ENCODE measurements around the gene TEX54. TPM values are rescaled to one million over a fixed set of nuclear protein-coding genes. Genes with fewer than 3 reads are reported as not detected.
"Not testable (repeated sequence)": the region's sequence is repeated elsewhere in the genome, so short reads cannot be mapped to it uniquely, and the experiment has no call there.

TEX54 gene
- total RNA-seq: not detected
- long read RNA-seq: 0 reads

DNA sequence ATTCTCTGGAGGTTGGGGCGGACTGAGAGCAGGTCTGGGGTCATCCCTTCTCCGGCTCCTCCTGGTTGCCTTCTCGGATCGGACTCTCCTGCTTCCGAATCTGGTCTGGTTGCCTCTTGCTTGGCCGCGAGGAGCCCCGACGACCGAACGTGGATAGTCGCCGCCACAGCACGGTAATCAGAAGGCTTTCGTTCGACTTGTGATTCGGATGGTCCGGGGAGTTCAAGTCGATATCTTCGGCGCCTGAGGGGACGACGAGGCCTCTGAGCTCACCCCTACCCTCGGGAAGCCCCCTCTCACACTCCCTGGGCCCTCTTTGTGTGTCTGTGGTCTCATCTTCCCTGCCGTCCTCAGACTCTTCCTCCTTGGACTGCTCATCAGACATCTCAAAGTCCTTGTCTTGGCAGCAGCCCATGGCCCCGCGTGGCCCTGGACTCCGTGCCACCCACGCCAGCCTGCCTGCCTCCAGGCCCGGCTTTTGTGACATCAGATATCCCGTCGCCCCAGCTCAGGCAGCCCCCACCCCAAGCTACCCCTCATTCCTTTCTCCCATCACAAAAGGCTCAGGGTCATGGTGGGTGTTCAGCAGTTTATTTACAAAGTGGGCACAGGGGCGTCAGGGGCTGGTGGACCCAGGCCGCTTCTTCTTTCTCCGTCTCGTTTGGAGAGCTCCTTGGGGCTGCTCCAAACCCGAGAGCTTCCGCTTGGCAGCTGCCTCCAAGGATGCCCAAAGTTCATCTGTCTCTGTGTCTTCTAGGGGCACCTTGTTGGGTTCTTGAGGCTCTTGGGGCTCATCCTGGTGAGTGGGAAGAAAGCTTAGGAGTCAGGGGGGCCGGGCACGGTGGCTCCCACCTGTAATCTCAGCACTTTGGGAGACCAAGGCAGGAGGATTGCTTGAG lies at the start of gene TEX54:
Gene TEX54 (minus strand): TSS at position 506 of the 899 bp plus-strand sequence.
- peak; percentile 54 for DNase-seq
- peak; percentile 4 to 7 for ATAC-seq
- intact Hi-C loops (cut with DNase I): loop anchor here in 1 of 2 donors (5.0 kb wide), 1 partner anchor 40 kb away; the partner anchor contains the start of gene TMEM223

DNA sequence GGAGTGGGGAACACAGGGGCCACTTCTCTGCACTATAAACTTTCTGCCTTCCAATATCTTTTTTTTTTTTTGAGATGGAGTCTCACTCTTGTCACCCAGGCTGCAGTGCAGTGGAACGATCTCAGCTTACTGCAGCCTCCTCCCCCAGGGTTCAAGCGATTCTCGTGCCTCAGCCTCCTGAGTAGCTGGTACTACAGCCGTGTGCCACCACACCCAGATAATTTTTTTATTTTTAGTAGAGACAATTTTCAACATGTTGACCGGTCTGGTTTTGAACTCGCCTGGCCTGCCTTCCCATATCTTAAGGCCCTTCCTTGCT lies 49.7 kb upstream of the TEX54 start:
- no peak for DNase-seq
- ATAC-seq: no peak
- intact Hi-C loops (cut with DNase I): no loop called here

DNA sequence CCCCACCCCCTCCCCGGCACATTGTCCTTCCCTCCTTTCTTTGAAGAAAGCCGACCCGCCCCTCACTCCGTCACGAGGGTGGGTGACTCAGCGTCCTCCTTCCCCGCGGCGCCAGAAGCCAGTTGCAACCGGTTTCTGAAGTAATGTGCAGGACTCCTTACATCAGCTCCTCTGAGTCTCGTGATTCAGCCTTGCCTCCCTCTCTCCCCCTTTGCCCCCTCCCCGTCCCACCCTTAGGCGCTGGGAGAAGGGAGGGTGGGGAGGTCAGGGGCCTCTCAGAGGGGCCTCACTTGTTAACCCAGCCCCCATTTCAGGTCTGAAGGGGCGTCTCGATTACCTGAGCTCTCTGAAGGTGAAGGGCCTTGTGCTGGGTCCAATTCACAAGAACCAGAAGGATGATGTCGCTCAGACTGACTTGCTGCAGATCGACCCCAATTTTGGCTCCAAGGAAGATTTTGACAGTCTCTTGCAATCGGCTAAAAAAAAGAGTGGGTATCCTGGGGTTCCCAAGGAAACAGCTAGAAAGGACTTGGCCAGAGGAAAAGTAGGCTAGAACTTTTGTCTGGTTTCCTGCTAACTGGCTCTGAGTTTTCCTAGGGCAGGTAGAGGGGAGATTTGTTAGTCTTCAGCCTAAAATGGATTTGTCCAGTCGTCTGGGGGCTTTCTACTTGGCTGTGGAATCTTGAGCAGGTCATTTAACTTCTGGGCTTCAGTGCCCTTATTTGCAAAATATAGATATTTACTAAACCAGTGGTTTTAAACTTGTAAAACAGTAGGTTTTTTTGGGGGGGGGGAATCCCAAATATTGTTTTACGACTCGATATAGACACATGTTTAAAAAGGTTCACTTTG lies 49.2 kb upstream of the TEX54 start:
- intact Hi-C loops (cut with DNase I): no loop called here
- ATAC-seq: peak; percentile 73 to 86
- peak; percentile 94 for DNase-seq

DNA sequence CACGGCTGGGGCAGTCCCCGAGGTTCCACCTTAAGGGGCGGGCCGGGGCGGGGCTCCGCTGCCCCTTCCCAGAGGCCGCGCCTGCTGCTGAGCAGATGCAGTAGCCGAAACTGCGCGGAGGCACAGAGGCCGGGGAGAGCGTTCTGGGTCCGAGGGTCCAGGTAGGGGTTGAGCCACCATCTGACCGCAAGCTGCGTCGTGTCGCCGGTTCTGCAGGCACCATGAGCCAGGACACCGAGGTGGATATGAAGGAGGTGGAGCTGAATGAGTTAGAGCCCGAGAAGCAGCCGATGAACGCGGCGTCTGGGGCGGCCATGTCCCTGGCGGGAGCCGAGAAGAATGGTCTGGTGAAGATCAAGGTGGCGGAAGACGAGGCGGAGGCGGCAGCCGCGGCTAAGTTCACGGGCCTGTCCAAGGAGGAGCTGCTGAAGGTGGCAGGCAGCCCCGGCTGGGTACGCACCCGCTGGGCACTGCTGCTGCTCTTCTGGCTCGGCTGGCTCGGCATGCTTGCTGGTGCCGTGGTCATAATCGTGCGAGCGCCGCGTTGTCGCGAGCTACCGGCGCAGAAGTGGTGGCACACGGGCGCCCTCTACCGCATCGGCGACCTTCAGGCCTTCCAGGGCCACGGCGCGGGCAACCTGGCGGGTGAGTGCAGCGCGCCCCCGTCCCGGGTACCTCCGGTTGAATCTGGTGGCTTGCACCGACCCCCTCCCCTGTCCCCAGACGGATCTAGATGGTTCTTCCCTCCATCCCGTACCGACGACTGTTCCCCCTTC lies 48.4 kb upstream of the TEX54 start, which contains the start of gene SLC3A2:
Gene SLC3A2 (plus strand): TSS at position 94 of the 776 bp plus-strand sequence. CDS start 128 bp downstream, at position 222.
- ATAC-seq (peak; percentile 93 to 94), DNase-seq (peak; percentile 92)
- intact Hi-C loops (cut with DNase I): no loop called here

DNA sequence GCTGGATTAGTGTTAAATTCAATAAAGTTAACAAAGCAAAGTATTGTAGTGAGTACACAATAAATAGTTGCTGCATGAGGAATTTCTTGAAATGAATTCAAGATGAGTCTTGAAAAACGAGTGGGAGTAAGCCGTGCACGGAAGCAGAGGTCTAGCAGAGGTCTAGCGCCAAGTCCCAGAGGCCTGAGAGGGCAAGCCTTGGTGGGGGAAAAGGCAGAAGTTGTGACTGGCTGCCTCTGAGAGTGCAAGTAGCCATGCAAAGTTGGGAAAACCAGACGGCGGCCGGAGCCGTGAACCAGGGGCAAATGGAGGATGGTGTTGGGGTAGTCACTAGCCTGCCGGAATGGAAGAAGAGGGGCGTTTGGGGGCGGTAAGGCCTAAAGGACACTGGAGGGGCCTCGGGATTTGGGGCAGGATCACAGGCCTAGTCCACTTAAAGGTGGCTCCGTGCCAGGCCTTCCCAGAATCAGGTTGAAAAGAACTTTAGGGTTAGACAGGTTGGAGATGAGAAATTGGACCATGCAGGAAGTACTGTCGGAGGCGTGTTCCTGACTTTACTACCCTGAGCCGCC lies 47.7 kb upstream of the TEX54 start:
- DNase-seq (peak; percentile 71), ATAC-seq (peak; percentile 47 to 51)
- intact Hi-C loops (cut with DNase I): no loop called here

DNA sequence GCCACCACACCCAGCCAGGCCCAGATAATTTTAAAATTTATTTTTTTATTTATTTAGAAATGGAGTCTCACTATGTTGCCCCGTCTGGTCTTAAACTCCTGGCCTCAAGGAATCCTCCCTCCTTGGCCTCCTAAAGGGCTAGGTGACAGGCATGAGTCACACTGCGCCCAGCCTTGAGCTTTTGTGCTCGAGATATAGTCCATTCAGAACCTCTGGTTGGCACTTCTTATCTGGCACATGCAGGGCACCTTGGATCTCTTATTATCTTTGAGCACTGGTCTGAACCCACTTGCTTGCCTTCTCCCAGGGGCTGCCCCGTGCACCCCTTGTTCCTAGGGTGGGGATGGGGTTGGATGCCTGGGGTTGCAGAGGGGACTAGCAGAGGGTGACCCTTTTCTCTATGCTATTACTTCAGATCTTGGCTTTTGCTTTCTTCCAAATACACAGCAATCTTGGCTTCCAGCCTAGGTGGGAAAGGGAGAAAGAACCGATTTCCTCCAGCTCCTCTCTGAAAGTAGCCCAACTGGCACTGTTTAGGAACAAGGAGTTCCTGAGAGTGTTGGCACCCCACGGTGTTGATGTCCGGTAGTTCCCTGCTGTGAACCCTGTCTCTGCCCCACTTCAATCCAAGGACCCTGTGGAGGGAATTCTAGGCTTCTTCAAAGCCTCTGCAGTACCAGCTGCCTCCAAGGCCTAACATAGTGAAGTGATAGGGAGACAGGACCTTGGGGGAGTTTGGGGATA lies 46.8 kb upstream of the TEX54 start:
- intact Hi-C loops (cut with DNase I): no loop called here
- no peak for ATAC-seq
- no peak for DNase-seq

DNA sequence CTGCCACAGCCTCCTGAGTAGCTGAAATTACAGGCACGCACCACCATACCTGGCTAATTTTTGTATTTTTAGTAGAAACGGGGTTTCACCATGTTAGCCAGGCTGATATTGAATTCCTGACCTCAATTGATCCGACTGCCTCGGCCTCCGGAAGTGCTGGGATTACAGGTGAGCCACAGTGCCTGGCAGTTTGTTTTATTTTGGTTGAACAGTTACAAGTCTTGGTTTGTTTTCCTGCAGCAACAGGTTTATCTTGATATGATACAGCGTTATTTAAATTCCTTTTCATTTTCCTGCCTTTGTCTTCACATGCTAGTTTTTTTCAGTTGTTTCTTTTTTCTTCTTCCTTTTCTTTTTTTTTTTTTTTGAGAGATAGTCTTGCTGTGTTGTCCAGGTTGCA lies 44.1 kb upstream of the TEX54 start:
- intact Hi-C loops (cut with DNase I): no loop called here
- no peak for DNase-seq

DNA sequence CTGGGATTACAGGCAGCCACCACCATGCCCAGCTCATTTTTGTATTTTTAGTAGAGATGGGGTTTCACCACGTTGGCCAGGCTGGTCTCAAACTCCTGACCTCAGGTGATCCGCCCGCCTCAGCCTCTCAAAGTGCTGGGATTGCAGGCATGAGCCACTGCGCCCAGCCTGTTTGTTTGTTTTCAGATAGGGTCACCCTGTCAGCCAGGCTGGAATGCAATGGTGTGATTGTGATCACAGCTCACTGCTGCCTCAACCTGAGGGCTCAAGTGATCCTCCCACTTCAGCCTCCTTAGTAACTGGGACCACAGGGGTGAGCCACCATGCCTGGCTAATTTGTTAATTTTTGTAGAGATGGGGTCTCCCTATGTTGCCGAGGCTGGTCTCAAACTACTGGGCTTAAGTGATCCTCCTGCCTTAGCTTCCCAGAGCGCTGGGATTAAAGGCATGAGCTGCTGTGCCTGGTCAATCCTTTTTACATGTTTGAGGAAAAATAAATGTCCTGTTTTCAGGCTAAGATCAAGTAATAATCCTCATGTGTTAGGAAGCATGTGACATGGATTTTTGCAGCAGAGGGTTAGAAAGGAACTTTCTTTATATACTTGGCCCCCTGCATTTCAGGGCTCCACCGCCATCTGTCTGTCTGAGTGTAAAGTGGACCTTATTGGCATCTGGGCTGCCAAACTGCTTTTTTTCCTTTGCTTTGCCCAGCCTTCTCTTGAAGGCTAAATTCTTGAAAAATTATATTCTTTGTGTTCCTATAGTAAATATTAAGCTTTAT lies 43.2 kb upstream of the TEX54 start:
- no peak for DNase-seq
- no peak for ATAC-seq

More for the DNA sequence above, 44.1 kb upstream of the TEX54 start:
- ATAC-seq: no peak

DNA sequence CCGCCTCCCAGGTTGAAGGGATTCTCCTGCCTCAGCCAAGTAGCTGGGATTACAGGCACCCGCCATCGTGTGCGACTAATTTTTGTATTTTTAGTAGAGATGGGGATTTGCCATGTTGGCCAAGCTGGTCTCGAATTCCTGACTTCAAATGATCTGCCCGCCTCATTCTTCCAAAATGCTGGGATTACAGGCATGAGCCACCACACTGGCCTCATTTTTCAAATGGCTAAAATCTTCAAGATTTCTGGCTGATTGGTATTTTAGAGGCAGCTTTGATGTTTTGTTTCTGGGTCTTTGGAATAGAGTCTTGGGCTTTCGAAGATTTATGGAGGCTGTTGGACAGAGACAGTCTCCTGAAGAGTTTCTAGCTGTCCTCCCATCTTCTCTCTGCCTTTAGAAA lies 42.2 kb upstream of the TEX54 start:
- no peak for ATAC-seq
- intact Hi-C loops (cut with DNase I): no loop called here

More for the DNA sequence above, 43.2 kb upstream of the TEX54 start:
- intact Hi-C loops (cut with DNase I): no loop called here

DNA sequence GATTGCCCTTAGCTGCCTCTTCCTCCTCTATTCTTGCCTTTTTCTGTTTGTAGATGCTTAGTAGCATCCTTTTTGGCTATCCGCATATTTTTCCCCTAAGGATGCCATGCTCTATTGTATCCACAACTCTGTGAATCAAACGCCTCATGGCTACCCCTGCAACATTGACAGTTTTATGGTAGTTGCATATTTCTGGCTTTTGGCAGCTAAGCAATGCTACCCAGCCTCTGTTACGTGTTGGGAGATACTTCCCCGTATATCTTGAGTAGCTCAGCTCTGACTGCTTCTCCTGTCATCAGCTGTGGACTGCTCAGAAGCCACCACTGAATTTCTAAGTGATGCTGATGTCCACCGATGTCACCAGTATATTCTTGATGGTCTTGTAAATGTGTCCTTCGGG lies 33.0 kb upstream of the TEX54 start:
- DNase-seq (no peak), ATAC-seq (no peak)
- intact Hi-C loops (cut with DNase I): no loop called here

More for the DNA sequence above, 42.2 kb upstream of the TEX54 start:
- no peak for DNase-seq

DNA sequence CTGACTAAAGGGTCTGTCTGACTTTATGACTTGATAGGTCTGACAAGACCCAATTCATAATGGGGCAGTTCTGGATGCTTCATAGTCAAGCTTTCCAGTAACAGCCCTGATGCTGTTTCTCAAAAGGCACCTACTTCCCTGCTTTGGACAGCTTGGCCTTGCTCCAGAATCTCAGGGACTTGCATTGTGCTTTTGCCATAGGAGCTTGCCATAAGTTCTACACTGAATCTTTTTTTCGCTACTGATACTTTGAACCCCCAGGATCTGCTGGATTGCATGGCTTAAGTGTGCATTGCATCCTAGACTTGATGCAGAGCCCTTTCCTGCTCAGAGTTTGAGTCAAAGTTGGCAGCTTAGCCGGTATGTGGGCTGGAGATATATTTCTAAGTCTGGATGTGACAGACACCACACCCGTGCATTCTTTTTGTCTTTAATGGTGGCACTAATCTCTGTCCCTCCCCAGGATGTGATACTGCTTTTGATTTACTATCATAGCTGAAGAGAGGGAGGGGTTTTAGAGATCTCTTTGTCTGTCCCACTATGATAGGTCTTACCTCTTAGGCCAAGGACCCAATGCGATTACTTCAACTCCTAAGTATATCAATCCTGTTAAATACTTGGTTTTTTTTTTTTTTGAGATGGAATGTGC lies 31.2 kb upstream of the TEX54 start:
- ATAC-seq (peak in 1 of 2 donors; percentile 9), DNase-seq (no peak)
- intact Hi-C loops (cut with DNase I): loop anchor here (2.0 to 5.0 kb wide), 2 partner anchors 77 kb away; partner anchors contain the start of gene TMEM179B (in 2 of the 2)

DNA sequence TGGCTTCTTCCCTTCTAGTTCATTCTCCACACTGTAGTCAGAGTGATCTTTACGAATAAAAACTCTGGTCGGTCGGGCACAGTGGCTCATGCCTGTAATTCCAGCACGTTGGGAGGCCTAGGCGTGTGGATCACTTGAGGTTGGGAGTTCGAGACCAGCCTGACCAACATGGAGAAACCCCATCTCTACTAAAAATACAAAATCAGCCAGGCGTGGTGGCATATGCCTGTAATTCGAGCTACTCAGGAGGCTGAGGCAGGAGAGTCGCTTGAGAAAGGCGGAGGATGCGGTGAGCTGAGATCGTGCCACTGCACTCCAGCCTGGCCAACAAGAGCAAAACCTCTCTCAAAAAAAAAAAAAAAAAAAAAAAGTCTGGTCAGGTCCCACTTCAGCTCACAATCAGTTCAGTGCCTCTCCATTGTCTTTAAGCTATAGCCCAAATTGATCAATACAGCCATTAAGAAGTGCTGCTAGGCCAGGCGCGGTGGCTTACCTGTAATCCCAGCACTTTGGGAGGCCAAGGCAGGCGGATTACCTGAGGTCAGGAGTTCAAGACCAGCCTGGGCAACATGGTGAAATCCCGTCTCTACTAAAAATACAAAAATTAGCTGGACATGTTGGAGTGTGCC lies 29.0 kb upstream of the TEX54 start:
- intact Hi-C loops (cut with DNase I): loop anchor here (2.0 to 5.0 kb wide), 2 partner anchors 74 to 75 kb away; partner anchors contain the start of gene TMEM179B (in 2 of the 2)
- not testable (repeated sequence) for DNase-seq, ATAC-seq

DNA sequence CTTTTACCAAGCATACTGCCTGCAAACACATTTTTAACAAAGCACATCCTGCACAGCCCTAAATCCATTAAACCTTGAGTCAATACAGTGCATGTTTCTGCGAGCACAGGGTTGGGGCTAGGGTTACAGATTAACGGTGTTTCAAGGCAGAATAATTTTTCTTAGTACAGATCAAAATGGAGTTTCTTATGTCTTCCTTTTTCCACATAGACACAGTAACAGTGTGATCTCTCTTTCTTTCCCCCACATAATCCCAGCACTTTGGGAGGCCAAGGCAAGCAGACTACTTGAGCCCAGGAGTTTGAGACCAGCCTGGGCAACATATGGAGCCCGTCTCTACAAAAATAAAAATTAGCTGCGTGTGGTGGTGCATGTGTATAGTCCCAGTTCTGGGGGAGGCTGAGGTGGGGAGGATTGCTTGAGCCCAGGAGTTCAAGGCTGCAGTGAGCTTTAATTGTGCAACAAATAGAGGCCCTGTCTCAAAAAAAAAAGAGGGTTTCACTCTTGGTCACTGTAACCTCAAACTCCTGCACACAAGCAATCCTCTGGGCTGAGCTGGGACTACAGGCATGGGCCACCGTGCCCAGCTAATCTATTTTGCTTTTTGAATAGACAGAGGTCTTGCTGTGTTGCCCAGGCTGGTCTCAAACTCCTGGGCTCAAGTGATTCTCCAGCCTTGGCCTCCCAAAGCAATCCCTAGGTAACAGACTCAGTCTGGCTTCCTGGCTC lies 28.4 kb upstream of the TEX54 start:
- intact Hi-C loops (cut with DNase I): loop anchor here in 1 of 2 donors (5.0 kb wide), 1 partner anchor 74 kb away; the partner anchor contains the start of gene TMEM179B
- DNase-seq (no peak), ATAC-seq (no peak)

DNA sequence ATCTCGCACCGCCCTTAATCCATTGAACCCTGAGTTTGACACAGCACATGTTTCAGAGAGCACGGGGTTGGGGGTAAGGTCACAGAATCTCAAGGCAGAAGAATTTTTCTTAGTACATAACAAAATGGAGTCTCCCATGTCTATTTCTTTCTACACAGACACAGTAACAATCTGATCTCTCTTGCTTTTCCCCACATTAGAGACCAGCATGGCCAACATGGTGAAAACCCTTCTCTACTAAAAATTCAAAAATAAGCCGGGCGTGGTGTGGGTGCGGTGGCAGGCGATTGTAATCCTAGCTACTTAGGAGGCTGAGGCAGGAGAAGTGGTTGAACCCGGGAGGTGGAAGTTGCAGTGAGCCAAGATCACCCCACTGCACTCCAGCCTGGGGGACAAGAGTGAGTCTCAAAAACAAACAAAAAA lies 26.7 kb upstream of the TEX54 start:
- ATAC-seq, DNase-seq: not testable (repeated sequence)
- intact Hi-C loops (cut with DNase I): loop anchor here in 1 of 2 donors (10.0 kb wide), 1 partner anchor 254 kb away; the partner anchor contains the start of gene MTA2

DNA sequence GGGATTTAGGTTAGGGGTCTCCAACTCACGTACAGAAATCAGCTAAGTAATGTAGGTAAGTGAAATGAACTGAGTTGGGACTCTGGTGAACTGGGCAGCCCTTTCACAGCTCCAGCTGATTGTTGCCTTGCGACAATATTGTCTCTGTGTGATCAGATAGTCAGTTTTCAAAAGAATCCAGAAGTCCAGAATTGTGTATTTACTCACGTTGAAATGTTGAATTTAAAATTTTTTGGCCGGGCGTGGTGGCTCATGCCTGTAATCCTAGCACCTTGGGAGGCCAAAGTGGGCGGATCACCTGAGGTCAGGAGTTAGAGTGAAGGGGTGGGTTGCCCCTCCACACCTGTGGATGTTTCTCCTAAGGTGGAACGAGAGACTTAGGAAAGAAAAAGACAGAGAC lies 25.6 kb upstream of the TEX54 start:
- intact Hi-C loops (cut with DNase I): loop anchor here in 1 of 2 donors (10.0 kb wide), 1 partner anchor 253 kb away; the partner anchor contains the start of gene MTA2
- DNase-seq (no peak), ATAC-seq (no peak)

Data from left cardiac atrium (tissue), 4 donors.